Caki2 (cell line): ENCODE data around the gene SNTA1. TPM values are rescaled to one million over a fixed set of nuclear protein-coding genes. Genes with fewer than 3 reads are reported as not detected.

Experiments
- DNase-seq: peaks from one replicate; pipeline ENCODE4 v3.0.0-alpha.2; 2015; ENCODE audit warnings: low read depth
- in situ Hi-C: cut with HindIII; loops from 2 replicates; pipeline ENCODE4 v1.10.0; 2016; ENCODE audit warnings: low sequenced_read_pairs, low pct_unique_long_range_greater_than_20kb, mixed read lengths
- total RNA-seq: library from RNA; depleted of rRNA; stranded (reverse); fragments of >200 nt; shearing (Covaris generic); gene quantifications from 2 replicates; pipeline ENCODE4 v1.2.3, GENCODE V29; 2014; ENCODE audit warnings: low replicate concordance; rRNA removed

SNTA1 gene
- total RNA-seq, 1 experiment from 2014 or later, result 52.1 TPM

- in situ Hi-C loops, result no loop called here
- no peak for DNase-seq
Measured at GRCh38 chr20:33359399-33360261, 83.9 kb downstream of the SNTA1 start.

Other genes with a start within 250 kb of the SNTA1 start
- gene BPIFA3, start 226.4 kb downstream of the SNTA1 start, total RNA-seq, result not detected in 2 replicates
- not detected in 2 replicates for gene BPIFA1, start 207.8 kb downstream of the SNTA1 start, total RNA-seq
- gene BPIFB1, start 160.5 kb downstream of the SNTA1 start, total RNA-seq, result not detected in 2 replicates
- gene CDK5RAP1, start 42.2 kb downstream of the SNTA1 start, total RNA-seq, result 31.0 and 32.3 TPM in 2 replicates
- 51.9 and 56.1 TPM in 2 replicates for gene CBFA2T2, start 46.3 kb upstream of the SNTA1 start, total RNA-seq
- 0.44 TPM in 1 of 2 replicates, not detected in the other for gene C20orf144, start 218.6 kb upstream of the SNTA1 start, total RNA-seq
- gene ACTL10, start 223.2 kb upstream of the SNTA1 start, total RNA-seq, result 10.2 and 15.2 TPM in 2 replicates
- 30.2 and 96.4 TPM in 2 replicates for gene NECAB3, start 230.7 kb upstream of the SNTA1 start, total RNA-seq
- gene E2F1, start 242.6 kb upstream of the SNTA1 start, total RNA-seq, result 45.9 and 60.9 TPM in 2 replicates